GM18507 (cell line): ENCODE data around the gene PEPD.

Source experiments
- DNase-seq: peaks from one replicate; pipeline ENCODE4 v3.0.0; 2011; ENCODE audit warnings: low read depth; ENCODE audit not compliant: insufficient read length; ENCODE audit errors: extremely low spot score
- FAIRE-seq: peaks from 2 replicates; lab custom pipeline; 2011; peaks lifted over from hg19 to GRCh38; lab: Jason Lieb, UNC

The PEPD gene

DNA sequence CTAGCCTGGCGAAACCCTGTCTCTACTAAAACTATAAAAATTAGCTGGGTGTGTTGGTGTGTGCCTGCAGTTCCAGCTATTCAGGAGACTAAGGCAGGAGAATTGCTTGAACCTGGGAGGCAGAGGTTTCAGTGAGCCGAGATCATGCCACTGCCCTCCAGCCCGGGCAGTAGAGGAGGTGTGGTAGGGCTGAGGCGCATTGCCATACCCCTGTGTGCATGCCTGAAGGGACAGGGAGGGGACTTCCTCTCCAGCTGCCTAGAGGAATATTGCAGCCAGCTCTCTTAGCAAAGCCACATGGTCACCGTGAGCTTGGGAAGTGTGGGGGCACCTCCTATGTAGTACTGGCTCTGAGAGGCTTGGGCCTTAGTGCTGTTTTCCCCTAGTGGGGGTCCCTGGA lies 29.2 kb upstream of the PEPD start:
- no peak for FAIRE-seq
- no peak for DNase-seq

DNA sequence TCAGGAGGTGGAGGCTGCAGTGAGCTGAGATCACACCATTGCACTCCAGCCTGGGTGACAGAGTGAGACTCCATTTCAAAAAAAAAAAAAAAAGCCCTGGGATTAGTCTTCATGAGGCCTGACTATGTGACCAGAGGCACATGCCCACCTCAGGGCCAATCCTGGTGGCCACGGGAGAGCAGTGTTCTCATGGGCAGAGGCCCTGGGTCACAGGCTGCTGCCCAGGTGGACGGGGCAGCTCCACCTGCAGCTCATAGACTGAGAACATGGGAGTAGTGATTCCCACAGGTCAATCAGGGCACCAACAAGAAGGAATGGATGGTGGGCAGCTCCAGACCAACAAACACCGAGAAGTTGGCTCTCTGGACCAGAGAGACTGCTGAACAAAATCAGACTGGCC lies 26.1 kb upstream of the PEPD start:
- no peak for DNase-seq
- no peak for FAIRE-seq

DNA sequence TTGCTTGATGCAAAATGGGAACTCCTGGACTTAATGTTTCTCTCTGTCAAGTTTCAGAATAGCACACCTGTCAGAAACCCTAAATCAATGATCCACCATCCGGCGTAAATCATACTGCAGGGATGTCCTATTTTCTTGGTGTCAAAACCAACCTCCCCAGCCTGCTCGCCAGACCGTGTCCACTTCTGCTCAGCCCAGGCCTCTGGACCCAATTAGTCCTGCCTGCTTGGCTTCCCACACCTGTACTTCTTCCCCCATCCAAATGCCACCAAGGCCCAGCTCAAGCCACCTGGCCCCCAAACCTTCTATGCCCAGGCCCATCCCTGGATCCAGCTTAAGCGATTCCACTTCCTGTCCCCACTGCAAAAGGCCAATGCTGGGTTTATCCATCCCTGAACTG lies 25.1 kb upstream of the PEPD start:
- no peak for FAIRE-seq
- DNase-seq, result no peak

DNA sequence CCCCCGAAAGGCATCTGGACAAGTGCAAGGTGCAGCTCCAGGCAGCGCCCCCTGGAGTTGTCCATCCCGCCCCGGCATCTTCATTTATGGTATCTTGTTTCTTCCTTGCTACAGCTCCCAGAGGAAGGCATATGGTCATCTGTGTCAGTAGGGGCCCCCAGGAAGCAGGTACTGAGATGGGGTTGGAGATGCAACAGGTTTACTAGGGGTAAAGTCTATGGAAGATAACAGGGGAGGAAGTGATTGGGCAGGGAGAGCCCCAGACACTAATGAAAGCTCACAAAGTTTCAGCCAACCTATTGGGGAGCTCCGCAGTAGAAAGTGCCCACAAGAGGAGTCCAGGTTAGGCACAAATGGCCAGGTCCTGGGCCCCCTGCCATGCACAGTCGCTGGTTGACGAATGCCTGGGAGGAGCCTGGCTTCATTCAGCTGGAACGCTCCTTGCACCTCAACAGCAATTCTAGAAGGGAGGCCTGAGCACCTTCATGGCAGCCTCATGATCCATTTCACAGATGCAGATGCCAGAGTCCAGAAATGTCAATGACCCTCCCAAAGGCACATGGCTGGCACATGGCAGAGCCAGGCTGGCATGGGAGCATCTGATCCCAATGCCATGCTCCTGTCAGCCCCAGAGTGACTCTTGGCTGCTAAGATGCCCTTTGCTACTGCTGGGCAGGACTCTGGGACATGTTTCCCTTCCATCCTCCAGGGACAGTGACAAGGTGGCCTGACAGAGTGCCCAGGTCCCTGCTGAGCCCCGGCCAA lies 23.8 kb upstream of the PEPD start:
- DNase-seq (no peak), FAIRE-seq (no peak)

DNA sequence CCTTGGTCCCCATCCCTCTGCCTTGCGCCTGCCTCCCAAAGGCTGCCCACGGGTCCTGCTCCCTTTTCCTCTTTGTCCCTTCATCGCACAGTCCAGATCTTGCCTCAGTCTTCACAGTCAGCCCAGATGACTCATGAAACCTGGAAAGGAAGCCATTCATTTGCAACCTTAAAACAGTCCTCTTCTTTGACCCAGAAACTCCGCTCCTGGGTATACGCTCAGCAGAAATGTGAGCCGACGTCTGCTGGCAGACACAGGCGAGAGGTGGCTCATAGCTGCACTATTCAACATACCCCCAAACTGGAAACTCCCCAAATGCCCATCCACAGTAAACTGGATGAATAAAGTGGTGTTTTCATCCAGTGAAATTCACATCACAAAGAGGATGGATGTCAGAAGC lies 13.6 kb upstream of the PEPD start:
- no peak for FAIRE-seq
- no peak for DNase-seq

DNA sequence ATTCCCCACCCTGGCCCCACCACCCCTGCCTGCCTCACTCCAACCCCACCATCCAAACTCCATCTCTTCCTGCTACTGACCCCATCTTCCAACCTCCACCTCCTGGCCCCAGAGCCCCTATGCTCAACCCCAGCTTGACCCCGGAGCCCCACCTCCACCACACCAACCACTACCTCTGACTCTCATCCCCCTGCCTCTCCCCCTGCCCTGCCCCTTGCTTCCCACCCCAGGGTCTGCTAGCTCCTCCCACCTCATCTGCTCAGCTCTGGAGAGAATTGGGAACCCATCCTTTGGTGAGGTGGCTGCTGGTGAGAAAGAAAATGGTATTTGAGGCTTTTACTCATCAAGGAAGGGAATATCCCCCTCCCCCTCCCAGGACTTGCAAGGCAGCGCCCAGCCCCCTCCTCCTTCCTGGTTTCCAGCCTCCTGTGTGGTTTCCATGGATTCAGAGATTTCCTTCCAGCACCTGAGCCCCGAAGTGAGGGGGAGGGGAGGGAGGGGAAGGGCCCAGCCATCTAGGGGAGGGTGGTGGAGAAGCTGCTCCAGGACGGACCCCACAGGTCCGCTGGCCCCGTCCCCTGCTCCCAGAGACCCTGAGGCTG lies 11.4 kb upstream of the PEPD start:
- FAIRE-seq, result no peak
- DNase-seq, result no peak

DNA sequence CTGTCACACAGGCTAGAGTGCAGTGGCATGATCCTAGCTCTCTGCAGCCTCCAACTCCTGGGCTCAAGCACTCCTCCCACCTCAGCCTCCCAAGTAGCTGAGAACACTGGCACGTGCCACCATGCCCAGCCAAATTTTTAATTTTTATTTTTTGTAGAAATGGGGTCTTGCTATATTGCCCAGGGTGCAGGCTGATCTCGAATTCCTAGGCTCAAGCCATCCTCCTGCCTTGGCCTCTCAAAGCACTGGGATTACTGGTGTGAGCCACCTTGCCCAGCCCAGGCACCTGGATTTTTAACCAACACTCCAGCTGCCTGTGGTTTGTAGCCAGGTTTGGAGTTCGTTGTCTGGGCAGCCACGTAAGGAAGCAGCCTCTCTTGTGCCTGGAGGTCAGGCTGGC lies 9.3 kb upstream of the PEPD start:
- DNase-seq (no peak), FAIRE-seq (no peak)

DNA sequence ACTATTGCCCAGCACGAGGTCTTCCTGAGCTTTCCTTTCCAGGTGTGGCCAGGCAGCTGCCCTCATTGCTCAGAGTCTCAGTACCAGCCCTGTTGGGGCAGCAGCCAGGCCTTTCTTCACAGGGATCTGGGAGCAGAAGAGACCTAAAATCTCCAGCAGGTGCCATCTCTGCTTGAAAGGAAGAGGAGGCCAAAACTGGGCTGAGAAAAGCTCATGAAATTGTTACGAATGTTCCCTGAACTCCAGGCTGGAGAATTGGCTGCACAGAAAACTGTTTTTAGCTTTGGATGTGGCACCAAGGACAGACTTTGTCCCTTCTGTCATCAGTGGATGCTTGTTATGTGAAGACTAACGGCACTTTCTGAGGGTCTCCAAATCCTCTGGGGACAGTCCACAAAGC lies 8.7 kb upstream of the PEPD start:
- DNase-seq (no peak), FAIRE-seq (no peak)

DNA sequence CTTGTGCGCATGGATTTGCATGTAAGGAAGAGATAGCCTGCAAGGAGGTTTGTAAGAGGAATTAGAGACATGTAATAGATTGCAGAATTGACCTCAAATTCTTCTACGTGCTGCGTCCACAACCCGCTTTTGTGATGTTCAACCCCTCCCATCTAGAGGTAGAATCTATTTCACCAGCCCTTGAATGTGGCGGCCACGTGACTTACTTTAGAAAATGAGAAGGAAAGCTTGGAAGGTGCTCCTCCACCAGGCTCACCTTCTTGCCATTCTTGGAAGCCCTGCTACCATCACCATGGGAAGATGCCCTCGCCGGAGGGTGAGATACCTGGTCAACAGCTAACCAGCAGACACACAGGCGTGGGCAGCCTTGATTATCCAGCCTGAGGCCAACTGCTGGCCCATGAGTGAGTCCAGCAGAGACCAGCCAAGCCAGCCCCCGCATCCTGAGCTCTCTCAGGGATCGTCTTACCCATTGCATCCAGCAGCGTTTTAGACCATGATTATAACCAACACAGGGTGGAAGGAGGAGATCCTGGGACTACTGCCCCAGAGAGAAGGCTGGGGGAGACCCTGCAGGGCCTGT lies 7.6 kb upstream of the PEPD start:
- FAIRE-seq (no peak), DNase-seq (no peak)

DNA sequence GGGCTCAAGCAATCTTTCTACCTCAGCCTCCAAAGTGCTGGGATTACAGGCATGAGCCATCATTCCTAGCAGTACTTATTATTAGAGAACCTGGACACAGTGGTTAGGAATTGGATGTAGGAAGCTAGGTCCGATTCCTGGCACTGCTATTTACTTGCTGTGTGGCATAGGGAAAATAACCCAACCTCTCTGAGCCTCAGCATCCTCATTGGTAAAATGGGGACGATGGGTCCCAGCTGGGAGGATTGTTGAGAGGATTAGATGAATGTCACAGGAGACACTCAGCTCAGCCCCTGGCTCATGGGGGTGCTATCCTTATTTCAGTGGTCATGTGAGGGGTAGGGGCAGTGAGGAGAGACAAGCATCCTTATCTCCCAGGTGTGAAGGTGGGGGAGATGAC lies 6.8 kb upstream of the PEPD start:
- no peak for FAIRE-seq

DNA sequence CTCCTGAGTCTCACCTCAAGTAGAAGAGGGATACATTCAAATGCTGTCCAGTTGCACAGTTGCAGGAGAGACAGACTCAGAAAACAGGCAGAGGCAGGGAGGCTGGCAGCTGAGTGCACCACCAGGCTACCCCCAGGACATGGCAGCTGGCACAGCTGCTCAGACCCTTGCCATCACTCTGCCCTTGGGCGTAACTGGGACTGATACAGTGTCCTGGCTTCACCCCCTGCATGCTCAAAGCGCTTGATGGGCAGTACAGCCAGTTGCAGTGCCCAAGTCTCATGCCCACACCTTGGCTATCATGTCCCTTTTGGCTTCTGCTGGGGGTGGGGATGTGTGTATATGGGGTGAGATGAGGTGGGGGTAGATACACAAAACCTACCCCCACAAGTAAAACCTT lies 5.5 kb upstream of the PEPD start:
- FAIRE-seq, result no peak

More for the DNA sequence above, 6.8 kb upstream of the PEPD start:
- no peak for DNase-seq

DNA sequence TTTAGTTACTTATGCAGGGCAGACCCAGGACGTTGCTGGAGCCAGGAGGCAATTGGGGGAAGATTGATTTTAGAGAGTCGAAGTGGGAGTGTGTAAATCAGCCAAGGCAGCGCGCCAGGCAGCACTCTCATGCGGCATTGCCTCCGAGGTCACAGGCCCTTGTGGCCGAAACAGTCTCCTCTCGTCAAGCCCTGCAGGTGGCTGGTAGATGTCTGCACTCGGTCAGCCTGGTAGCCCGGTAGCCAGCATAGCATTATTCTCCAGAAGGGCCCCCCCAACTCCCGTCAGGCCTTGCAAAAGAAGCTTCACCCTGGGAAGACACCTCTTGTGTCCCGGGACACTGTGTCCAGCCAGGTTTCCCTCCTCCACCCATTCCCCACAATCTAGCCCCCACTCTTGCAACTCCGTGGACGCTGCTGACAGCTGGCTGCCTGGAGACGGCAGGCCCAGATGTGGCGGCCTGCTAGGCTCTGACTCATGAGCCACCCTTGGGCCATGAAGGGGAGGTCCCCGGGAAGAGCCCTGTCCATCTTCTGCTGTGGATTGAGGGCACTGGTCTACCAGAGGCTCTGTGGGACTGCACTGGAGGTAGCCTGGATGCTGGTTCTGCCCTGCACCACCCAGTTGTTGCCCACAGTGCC lies 2.6 kb upstream of the PEPD start:
- FAIRE-seq, result no peak
- no peak for DNase-seq

More for the DNA sequence above, 5.5 kb upstream of the PEPD start:
- no peak for DNase-seq

DNA sequence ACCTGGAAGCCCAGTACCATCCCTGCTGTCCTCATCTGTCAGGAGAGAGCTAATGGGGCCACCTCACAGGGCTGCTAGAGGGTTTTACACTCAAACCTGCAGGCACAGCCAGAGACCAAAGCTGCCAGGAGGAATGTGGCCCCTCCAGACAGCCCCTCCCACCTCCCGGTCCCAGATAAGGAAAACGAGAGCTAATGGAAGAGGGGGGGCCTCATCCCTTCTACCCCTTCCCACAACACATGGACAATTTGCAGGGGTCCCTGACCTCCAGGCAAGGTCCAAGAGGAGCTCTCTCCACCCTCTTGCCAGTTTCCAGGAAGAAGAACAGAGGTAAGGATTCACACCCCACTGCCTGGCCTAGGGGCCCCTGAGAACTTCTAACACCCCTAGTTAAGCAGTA lies 1.6 kb upstream of the PEPD start:
- FAIRE-seq (no peak), DNase-seq (no peak)

DNA sequence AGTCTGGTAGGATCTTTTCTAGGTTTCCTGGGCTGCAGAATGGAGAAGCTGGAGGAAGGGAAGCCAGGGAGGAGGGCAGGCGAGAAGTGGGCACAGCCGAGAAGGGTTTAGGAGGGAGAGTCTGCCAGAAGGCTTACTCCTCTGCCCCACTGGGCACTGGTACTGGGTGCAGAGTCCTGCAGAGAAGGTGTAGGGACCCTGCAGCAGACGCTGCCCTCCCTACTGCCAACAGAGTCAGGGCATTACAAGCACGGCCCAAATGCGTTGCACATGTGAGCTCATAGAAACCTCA lies 726 bp upstream of the PEPD start:
- FAIRE-seq (no peak), DNase-seq (no peak)

DNA sequence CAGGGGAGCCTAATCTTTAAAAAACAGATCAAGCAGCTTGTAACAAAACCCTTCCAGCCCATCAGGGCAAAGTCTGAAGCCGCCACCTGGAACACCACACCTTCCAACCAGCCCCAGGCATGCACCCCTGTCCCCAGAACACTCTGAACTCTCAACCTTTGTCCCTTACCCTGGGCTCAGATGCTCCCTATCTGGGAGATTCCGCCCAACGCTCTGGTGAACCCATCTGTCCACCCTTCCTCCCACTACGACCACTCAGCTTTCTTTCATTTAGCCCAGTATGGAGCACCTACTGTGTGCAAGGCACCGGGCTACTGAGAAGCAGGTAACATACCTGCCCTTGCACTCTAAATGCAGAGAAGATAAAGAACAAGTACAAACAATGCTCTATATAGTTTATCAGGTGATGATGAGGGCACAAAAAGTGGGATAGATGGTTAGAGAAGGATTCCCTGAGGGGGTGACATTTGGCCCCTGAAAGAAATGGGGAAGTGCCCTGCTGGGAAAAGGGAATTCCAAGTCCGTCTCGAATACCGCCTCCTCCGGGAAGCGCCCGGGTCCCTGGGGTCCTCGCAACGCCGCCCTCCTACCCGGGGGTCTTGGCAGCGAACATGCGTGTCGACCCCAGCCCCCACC lies 629 bp downstream of the PEPD start:
- DNase-seq, result no peak
- FAIRE-seq, result no peak

DNA sequence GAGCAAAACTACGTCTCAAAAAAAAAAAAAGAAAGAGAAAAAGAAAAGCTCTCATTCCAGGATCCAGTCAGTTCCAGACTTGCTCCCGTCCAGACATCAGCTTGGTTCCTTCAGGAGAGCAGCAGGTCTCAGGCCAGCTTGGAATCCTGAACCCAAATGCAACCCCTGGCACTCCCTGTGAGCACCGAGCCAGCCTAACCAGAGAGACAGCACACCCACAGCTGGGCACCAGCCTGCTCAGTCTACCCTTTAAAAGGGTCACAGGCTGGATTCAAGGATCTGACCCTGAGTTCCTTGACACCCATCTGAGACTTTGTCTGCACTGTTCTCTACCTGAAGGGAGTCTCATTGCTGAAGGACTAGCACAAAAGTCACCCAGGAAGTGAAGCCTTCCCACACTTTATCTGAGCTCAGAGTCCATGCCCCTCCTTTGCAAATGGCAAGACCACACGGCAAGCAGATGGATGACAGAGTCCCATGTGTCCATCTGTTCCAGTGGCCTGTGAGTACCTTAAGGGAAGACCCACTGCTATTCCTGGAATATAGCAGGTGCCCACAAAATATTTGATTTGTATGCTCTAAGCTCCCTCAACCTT lies 1.4 kb downstream of the PEPD start:
- DNase-seq (no peak), FAIRE-seq (no peak)

DNA sequence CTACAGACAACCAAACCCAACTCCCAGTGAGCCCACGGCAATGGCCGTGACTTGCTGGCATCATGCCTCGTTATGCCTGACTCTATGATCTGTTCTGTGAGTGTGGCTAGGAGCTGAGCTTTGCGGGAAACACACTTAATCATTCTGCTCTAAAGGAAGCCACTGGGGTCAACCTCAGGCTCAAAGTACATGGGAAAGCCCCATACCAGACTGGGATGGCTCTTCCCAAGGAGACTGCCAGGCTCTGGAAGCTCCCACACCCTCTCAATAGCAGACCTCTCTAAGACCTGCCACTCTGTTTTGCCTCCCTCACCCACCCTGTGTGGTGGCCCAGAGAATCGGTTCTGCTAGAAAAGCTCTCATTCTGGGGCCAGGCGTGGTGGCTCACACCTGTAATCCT lies 2.2 kb downstream of the PEPD start:
- DNase-seq (no peak), FAIRE-seq (no peak)

DNA sequence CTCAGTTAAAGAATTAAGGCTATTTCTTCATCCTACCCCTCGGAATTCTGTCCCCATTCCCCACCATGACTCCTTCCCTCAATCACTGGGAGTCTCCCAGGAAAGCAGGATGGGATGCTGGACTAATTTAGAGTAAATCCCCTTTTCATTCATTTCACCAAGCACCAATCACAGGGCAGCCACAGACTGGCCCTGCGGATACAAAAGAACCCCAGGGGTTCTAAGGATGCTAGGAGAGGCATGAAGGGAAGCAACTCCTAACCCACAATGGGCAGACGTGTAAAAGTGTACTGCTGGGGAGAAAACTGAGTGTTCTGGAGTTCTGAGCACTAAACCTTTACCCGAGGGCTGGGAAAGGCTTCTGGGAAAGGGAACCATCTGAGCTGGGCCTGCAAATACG lies 3.0 kb downstream of the PEPD start:
- DNase-seq (no peak), FAIRE-seq (no peak)

DNA sequence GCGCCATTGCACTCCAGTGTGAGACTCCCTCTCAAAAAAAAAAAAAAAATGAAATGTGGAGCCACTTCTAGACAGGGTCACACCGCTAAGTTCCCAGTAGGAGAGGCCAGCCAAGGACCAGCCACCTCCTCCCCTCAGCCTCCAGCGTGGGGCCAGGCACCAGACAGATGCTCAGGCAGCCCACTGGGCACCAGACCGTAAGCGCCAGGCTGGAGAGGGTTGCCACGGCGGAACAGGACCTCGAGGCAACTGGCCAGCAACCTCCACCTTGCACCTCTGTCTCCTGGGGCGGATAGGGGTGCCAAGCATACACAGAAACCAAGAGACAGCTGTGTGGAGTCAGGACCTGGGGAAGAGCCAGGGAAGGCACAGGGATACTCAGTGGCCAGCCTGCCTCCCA lies 3.7 kb downstream of the PEPD start:
- FAIRE-seq (no peak), DNase-seq (no peak)

DNA sequence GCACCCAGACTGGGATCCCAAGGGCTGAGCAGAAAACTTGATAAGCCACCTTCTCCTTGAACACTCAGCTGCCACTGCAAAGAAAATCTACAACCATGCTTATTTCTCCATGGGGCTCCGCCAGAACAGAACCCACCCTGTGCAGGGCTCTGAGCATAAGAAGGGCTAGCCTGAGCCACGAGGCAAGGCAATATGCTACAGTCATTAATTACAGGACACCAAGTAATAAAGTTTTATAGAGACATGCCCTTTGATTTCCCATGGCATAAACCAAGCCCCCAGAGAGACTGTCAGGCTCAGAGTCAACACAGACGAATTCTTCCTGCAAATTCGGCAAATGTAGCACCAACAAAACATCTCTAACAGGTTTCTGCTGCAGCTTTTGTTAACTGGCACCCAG lies 5.7 kb downstream of the PEPD start:
- FAIRE-seq (no peak), DNase-seq (no peak)
